Gastroesophageal sphincter (tissue), 4 donors: ENCODE data around the gene KL. TPM values are rescaled to one million over a fixed set of nuclear protein-coding genes. Genes with fewer than 3 reads are reported as not detected.

Source experiments
- ATAC-seq: fragments of 150-250 bp; one replicate; pipeline ENCODE4 v1.9.1; 2016; ENCODE audit warnings: mild to moderate bottlenecking, moderate library complexity
- H3K27ac ChIP-seq, 4 donors: fragments of 200-600 bp; sonication (generic) in 3 of 4; 1 replicate in 3 of 4; 2 replicates in 1 of 4; pipeline ENCODE4 v1.5.1; 2016 to 2019
- H3K27me3 ChIP-seq: fragments of 200-600 bp; sonication (generic); one replicate; pipeline ENCODE4 v1.5.1; 2019
- H3K36me3 ChIP-seq, 2 donors: fragments of 200-600 bp; sonication (generic); one replicate each; pipeline ENCODE4 v1.5.1; 2019; ENCODE audit warnings: control low read depth in 1 of 2
- H3K4me1 ChIP-seq, 3 donors: fragments of 200-600 bp; sonication (generic); 1 replicate in 2 of 3; 2 replicates in 1 of 3; pipeline ENCODE4 v1.5.1; 2016 to 2019; ENCODE audit warnings: control low read depth in 2 of 3
- H3K4me3 ChIP-seq, 2 donors: fragments of 200-600 bp; sonication (generic); one replicate each; pipeline ENCODE4 v1.5.1; 2019; ENCODE audit warnings: mild to moderate bottlenecking in 1 of 2, moderate library complexity in 1 of 2
- H3K9me3 ChIP-seq, 3 donors: fragments of 200-600 bp; sonication (generic); one replicate each; pipeline ENCODE4 v1.5.1; 2017 to 2019; ENCODE audit warnings: control low read depth in 2 of 3
- CTCF ChIP-seq, 4 experiments: fragments of 200-600 bp in 2 of 4; fragments of 450-650 bp in 2 of 4; sonication (generic) in 1 of 4; IDR thresholded peaks; one replicate each; pipeline ENCODE4 v1.5.1; 2017 to 2019; ENCODE audit warnings: antibody characterized with exemption in 4 of 4, mild to moderate bottlenecking in 2 of 4, moderate library complexity in 2 of 4
- EP300 ChIP-seq: sonication (generic); formaldehyde crosslinking; IDR thresholded peaks from one replicate; pipeline ENCODE4 v1.6.1; 2017; ENCODE audit warnings: antibody characterized with exemption, mild to moderate bottlenecking
- POLR2A ChIP-seq, 2 donors: fragments of 450-650 bp; IDR thresholded peaks; one replicate each; pipeline ENCODE4 v1.6.1; 2017; ENCODE audit warnings: antibody characterized with exemption in 2 of 2, mild to moderate bottlenecking in 2 of 2, moderate library complexity in 1 of 2
- POLR2AphosphoS5 ChIP-seq: sonication (generic); formaldehyde crosslinking; IDR thresholded peaks from one replicate; pipeline ENCODE4 v1.6.1; 2017; ENCODE audit warnings: antibody characterized with exemption
- WGBS, 2 donors: methylation state at CpG; one replicate each; pipeline ENCODE4 v1.1.5; 2018; ENCODE audit warnings: low coverage in 1 of 2; 5-methylcytosine and 5-hydroxymethylcytosine counted together
- total RNA-seq, 4 donors: library from RNA; depleted of rRNA; stranded (reverse); fragments of >200 nt; gene quantifications; one replicate each; pipeline ENCODE4 v1.1.0, GENCODE V29; 2016

Gene KL
- total RNA-seq, 4 donors from 2014 or later, result 1.7 to 6.6 (median 3.4) TPM

DNA sequence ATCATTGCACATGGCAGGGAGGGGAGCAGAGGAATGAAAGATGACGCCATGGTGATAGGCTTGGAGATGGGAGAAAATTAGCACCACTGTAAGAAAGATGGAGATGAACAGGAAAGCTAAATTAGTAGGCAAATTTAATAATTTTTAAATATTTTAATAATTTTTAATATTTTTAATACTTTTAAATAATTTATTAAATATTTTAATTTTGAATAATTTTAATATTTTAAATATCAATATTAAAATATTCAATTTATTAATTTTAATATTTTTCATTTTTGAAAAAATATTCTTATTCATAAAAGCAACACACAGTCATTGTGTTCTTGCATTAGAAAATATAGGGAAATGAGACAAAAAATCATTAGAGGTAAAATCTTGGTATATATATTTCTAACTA, 15.9 kb upstream of the KL start:
- peaks cover 0 to 5% (median 0%) of the 10 kb centered on the region in 3 donors for H3K4me1 ChIP-seq
- WGBS, 2 donors, result 95 to 100% methylated on average over 1 of the region's 1 CpG
- no peak for ATAC-seq
- no peaks in the 10 kb centered on the region for H3K36me3 ChIP-seq
- no peaks in the 10 kb centered on the region for H3K27me3 ChIP-seq
- H3K4me3 ChIP-seq, result no peak overlapping the region
- no peaks in the 10 kb centered on the region for H3K9me3 ChIP-seq
- no peak overlapping the region for H3K27ac ChIP-seq
- TF ChIP-seq POLR2AphosphoS5 (no peak), CTCF (IDR thresholded peaks at IDR 0.05) (no peak), POLR2A (IDR thresholded peaks at IDR 0.05) (no peak), EP300 (no peak)

DNA sequence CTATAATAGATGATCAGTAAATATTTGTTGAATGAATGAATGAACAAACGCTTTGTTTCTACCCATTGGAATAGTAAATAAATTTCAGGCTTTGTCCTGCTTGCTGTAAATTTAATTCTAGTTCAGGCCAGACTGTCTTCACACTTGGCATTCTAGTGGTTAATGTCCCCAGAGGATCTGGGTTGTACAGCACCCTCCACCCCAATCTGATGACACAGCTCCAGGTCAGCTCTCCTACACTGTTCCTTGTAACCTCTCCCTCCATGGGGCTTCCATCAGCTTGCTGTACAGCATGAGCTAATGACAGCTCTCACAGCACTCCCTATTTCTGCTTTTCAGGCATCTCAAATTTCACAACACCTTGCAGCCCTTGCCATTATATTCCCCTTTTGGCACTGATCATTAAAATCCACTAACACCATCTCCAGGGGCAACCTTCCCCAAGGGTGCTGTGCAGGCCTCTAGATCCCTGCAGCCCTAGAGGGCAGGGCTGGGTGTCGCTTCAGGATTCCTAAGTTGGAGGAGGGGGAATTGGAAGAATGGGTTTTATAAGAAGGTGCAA, 12.7 kb upstream of the KL start:
- H3K27ac ChIP-seq, result peak overlapping the region in 3 of 4 donors; percentile 56 to 73 (median 66)
- 100% methylated on average over 2 of the region's 2 CpGs; no CpG with 5 or more reads in 1 of the 2 donors for WGBS, 2 donors
- ATAC-seq, result no peak
- peaks cover 0 to 5% (median 0%) of the 10 kb centered on the region in 3 donors for H3K4me1 ChIP-seq
- H3K27me3 ChIP-seq, result no peaks in the 10 kb centered on the region
- no peak for TF ChIP-seq EP300
- TF ChIP-seq POLR2AphosphoS5, result no peak
- TF ChIP-seq POLR2A (IDR thresholded peaks at IDR 0.05), result no peak
- no peak for TF ChIP-seq CTCF (IDR thresholded peaks at IDR 0.05)
- H3K36me3 ChIP-seq, result no peaks in the 10 kb centered on the region
- H3K4me3 ChIP-seq, result no peak overlapping the region
- peaks cover 0 to 11% (median 0%) of the 10 kb centered on the region in 3 donors for H3K9me3 ChIP-seq

GRCh38 chr13:33004511-33004910, 11.7 kb upstream of the KL start:
- peak; percentile 77 for ATAC-seq
- H3K27me3 ChIP-seq, result no peaks in the 10 kb centered on the region
- H3K36me3 ChIP-seq, result no peaks in the 10 kb centered on the region
- H3K4me3 ChIP-seq, result no peak overlapping the region
- peaks cover 0 to 5% (median 0%) of the 10 kb centered on the region in 3 donors for H3K4me1 ChIP-seq
- peak overlapping the region in 3 of 4 donors; percentile 56 to 73 (median 66) for H3K27ac ChIP-seq
- WGBS, 2 donors, result 47 to 53% methylated on average over 2 to 3 of the region's 3 CpGs
- H3K9me3 ChIP-seq, result peaks cover 0 to 11% (median 0%) of the 10 kb centered on the region in 3 donors
- TF ChIP-seq EP300 (no peak), CTCF (IDR thresholded peaks at IDR 0.05) (no peak), POLR2AphosphoS5 (peak; percentile 9)

GRCh38 chr13:33006134-33006533, 10.1 kb upstream of the KL start:
- no peak for ATAC-seq
- no peak overlapping the region for H3K4me3 ChIP-seq
- 62% methylated on average over 2 of the region's 2 CpGs; no CpG with 5 or more reads in 1 of the 2 donors for WGBS, 2 donors
- no peaks in the 10 kb centered on the region for H3K36me3 ChIP-seq
- H3K27me3 ChIP-seq, result no peaks in the 10 kb centered on the region
- no peak overlapping the region for H3K27ac ChIP-seq
- H3K4me1 ChIP-seq, result peaks cover 0 to 5% (median 0%) of the 10 kb centered on the region in 3 donors
- H3K9me3 ChIP-seq, result peaks cover 0 to 11% (median 0%) of the 10 kb centered on the region in 3 donors
- no peak for TF ChIP-seq POLR2AphosphoS5
- TF ChIP-seq POLR2A (IDR thresholded peaks at IDR 0.05), result no peak
- no peak for TF ChIP-seq EP300
- TF ChIP-seq CTCF (IDR thresholded peaks at IDR 0.05), result no peak

- Histone ChIP-seq H3K4me1 (peaks cover 0 to 5% (median 0%) of the 10 kb centered on the region in 3 donors), H3K36me3 (no peaks in the 10 kb centered on the region), H3K9me3 (peaks cover 0 to 11% (median 0%) of the 10 kb centered on the region in 3 donors), H3K27me3 (no peaks in the 10 kb centered on the region), H3K4me3 (no peak overlapping the region), H3K27ac (no peak overlapping the region)
- 83 to 87% methylated on average over 2 to 3 of the region's 3 CpGs for WGBS, 2 donors
- TF ChIP-seq POLR2AphosphoS5, result no peak
- no peak for TF ChIP-seq EP300
- TF ChIP-seq CTCF (IDR thresholded peaks at IDR 0.05), result no peak
- TF ChIP-seq POLR2A (IDR thresholded peaks at IDR 0.05), result no peak
- no peak for ATAC-seq
Observed at GRCh38 chr13:33006638-33007037, 9.6 kb upstream of the KL start.
